ENCODE measurements around the gene FAM83C.
"Not testable (repeated sequence)": the region's sequence is repeated elsewhere in the genome, so short reads cannot be mapped to it uniquely, and the experiment has no call there.

DNA sequence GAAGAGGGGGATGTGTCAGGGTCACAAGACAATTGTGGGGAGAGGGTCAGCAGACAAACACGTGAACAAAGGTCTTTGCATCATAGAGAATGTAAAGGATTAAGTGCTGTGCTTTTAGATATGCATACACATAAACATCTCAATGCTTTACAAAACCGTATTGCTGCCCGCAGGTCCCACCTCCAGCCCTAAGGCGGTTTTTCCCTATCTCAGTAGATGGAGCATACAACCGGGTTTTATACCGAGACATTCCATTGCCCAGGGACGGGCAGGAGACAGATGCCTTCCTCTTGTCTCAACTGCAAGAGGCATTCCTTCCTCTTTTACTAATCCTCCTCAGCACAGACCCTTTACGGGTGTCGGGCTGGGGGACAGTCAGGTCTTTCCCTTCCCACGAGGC lies 29.9 kb downstream of the FAM83C start:
- not testable (repeated sequence) for TF ChIP-seq CTCF (IDR thresholded peaks at IDR 0.05; ENCODE audit: low read depth, low read length); EZH2phosphoT487 (IDR thresholded peaks at IDR 0.05; ENCODE audit: low read depth)

All from OCI-LY3 (cell line).